GM18519 (cell line): ENCODE data around the gene NDFIP2.
"Not testable (repeated sequence)": the region's sequence is repeated elsewhere in the genome, so short reads cannot be mapped to it uniquely, and the experiment has no call there.

Experiments
- ATAC-seq: cut with Tn5 transposase; IDR thresholded peaks from one replicate; pipeline ENCODE4 v1.9.1; 2021; ENCODE audit warnings: mild to moderate bottlenecking, moderate library complexity; ENCODE audit not compliant: unreplicated experiment, low FRiP score

The NDFIP2 gene

DNA sequence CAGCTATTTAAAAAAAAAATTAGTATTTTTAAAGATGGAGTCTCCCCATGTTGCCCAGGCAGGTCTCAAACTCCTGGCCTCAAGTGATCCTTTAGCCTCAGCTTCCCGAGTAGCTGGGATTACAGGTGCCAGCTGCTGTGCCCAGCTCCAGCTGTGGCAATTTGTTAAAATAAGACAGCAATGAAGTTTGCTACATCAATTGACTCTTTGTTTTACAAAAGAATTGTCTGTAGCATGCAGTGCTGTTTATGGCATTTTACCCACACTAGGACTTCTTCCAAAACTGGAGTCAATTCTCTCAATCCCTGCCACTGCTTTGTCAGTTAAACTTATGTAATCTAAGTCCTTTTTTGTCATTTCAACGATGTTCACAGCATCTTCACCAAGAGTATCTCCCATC, 49.3 kb downstream of the NDFIP2 start:
- ATAC-seq, result no peak

- ATAC-seq, result no peak
Measured at GRCh38 chr13:79531542-79532254, 50.7 kb downstream of the NDFIP2 start.

GRCh38 chr13:79532576-79532975, 51.6 kb downstream of the NDFIP2 start:
- ATAC-seq, result no peak

GRCh38 chr13:79533781-79534400, 52.9 kb downstream of the NDFIP2 start:
- no peak for ATAC-seq

DNA sequence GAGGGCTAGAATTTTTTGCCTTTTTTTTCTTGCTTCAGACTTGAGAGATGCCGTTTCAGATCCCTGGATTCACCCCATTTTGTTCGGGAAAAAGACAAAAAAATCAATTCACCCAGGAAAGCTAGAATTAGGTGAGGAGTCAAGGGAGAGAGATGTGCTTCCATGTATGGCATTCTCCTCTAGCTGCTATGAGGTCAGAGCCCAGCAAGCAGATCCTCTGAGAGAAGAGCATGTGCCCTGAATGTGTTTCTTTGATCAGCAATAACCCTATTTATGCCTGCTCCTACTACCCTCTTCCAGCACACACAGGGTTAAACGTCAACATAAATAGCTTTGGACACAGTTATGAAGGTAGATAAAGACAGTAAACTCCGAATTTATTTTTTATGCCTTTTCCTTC, 53.6 kb downstream of the NDFIP2 start:
- ATAC-seq, result no peak

DNA sequence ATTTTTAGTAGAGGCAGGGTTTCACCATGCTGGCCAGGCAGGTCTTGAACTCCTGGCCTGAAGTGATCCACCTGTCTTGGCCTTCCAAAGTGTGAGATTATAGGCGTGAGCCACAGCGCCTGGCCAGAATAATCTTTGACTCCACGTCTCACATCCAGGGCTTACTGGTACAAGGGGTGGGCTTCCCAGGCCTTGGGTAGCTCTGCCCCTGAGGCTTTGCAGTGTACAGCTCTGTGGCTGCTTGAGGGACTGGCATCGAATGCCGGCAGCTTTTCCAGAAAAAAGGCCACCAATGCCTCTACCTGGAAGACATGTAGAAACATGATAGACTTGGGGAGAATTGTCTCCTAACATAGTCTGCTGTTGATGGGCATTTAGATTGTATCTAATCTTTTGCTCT, 57.8 kb downstream of the NDFIP2 start:
- no peak for ATAC-seq

GRCh38 chr13:79540504-79540903, 59.5 kb downstream of the NDFIP2 start:
- ATAC-seq, result no peak

DNA sequence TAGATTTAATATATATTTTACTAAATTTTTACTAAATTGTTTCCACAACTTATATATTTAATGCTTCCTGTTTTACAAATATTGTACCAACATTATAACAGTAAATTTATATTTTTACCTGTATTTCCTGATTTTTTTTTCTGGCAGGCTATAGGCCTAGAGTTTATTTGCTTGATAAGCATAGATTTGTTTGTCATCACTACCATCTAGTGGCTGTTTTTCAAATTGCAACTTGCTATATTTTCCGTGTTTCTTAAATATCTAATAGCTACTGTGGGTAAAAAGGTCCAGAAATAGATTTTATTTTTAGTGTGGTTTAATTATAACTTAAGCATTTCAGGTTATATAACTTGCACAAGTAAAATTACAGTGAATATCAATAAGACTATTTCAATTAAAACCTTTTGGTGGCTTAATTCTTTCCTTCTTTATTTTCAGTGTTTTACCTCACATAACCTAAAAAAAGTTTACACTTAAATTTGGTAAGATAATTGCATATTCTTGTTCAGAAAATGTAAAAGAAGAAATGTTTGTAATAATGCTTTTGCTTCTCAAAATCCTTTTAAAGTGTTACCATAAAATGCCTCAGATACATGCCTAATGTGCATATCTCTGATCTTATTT, 60.6 kb downstream of the NDFIP2 start:
- no peak for ATAC-seq

- no peak for ATAC-seq
Measured at GRCh38 chr13:79543883-79544282, 62.9 kb downstream of the NDFIP2 start.

DNA sequence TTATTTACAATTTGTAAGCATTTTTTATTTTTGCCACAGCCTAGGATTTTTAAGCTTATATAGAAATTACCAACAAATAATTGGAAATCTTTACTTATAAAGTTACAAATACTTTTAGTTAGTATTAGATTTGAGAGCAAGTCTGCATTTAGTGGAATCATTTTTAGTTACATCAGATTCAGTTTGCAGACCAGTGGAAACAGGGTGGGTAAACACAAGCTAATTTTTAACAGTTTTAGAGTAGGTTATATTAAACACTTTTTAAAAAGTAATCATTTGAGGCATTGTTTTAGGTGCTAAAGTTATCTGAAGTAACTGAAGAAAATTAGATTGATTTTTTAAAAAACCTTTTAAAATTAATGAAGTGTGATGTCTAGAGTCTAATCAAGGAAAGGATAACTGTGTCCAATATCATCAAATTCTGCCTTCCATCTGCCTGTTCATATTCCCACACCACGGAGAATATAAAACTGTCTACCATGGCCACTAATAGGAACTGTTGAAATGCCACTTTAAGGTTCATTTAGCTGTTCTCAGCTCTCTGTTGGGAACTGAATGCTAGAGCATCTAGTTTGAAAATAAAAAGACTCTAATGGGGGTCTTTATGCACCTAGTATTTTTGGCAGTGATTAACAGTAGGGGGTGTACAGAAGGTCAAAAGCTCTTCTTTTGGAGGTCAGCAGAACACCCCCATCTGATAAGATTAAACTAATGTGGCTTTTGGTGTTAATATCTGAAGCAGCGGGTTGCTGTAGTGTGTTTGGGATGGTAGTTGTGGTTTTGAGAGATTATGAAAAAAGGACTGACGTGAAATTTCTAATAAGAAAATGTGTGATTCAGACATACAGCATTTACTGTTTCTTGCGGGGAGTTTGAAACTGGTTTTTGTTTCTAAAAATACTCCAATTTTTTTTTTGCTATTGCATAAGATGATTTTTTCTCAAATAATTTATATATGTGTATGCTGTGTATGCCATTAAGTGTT, 66.5 kb downstream of the NDFIP2 start:
- no peak for ATAC-seq

GRCh38 chr13:79548902-79549301, 67.9 kb downstream of the NDFIP2 start:
- ATAC-seq, result no peak

DNA sequence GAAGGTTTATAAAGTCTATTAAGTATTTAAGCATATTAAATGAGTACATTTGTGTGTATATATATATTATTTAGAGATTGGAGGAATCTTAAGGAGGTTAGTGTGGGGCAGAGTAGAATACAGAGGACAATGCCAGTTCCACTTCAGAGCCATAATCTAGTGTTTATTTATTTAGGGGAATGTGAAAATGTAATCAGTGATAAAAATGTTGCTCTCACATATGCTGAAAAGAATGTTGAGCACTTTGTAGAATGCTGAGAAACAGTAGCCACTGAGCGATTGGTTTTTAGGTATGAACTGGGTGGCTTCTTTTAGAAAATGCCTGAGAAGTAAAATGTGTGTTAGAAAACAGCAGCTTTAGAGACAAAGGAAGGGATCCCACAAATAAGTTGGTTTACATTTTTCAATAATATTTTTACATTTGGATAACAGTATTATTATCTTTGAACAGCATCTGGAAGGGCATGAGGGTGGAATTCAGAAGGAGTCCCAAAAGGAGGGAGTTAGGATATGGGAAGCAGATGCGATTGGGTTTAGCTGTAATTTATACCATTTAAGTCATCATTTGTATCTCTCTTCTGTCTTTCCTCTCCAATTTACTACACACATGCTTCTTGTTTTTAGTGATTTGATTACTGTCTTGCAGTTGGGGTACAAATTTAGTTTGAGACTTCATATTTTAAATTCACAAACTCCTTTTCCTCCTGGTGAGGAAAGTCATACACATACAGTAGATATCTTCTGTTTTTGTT, 68.6 kb downstream of the NDFIP2 start:
- no peak for ATAC-seq

DNA sequence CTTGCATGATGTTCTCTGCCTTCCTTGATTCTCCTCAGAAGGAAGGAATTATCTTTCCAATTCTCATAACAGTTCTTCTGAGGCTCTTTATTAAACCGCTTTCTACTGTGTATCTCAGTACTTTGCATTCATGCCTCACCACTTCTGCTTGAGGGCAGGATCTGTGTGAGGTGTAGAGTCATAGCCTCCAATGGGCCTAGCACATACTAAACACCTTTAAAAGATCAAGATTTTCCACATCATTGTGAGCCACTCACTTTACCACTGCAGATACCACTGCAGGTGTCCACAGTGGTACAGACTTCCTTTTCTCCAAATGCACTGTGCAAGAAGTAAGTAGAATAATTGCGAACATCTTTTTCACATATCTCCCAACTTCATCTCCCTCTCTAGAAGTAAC, 76.7 kb downstream of the NDFIP2 start:
- no peak for ATAC-seq

GRCh38 chr13:79560954-79561353, 80.0 kb downstream of the NDFIP2 start:
- ATAC-seq, result no peak

DNA sequence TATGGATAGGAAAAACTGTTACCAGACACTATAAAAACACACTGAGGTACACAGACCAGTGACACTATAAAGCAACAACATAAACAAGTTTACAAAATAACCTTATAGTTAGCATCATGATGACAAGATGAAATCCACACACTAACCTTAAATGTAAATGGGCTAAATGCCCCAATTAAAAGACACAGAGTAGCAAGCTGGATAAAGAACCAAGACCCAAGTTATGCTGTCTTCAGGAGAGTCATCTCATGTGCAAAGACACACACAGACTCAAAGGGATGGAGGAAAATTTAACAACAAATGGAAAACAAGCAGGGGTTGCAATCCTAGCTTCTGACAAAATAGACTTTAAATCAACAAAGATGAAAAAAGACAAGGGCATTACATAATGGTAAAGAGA, 81.6 kb downstream of the NDFIP2 start:
- ATAC-seq, result no peak

DNA sequence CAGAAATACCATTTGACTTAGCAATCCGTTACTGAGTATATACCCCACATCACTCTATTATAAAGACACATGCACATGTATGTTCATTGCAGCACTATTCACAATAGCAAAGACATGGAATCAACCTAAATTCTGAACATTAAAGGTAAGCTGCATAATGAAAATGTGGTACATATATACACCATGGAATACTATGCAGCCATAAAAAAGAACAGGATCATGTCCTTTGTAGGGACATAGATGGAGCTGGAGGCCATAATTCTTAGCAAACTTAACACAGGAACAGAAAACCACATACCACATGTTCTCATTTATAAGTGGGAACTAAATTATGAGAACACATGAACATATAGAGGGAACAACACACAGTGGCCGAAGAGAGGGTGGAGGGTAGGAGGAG, 85.2 kb downstream of the NDFIP2 start:
- no peak for ATAC-seq

DNA sequence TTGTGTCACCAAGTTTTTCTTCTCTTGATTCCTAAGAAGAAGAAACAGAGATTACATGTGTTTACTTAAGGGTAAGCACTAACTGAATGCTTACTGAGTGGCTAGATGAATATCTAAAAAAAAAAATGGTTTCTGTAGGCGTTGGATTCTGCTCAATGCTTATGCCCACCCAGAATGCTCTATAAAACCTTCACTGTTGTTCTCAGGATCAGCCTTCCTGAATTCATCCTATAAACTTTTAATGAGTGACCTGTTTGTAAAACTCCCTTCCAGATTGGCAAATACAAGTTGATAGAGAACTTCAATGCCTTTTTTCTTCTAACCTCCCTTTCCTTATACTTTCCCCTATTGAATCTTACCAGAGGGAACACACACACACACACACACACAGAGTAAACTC, 90.2 kb downstream of the NDFIP2 start:
- no peak for ATAC-seq

GRCh38 chr13:79573892-79574291, 92.9 kb downstream of the NDFIP2 start:
- ATAC-seq, result not testable (repeated sequence)

DNA sequence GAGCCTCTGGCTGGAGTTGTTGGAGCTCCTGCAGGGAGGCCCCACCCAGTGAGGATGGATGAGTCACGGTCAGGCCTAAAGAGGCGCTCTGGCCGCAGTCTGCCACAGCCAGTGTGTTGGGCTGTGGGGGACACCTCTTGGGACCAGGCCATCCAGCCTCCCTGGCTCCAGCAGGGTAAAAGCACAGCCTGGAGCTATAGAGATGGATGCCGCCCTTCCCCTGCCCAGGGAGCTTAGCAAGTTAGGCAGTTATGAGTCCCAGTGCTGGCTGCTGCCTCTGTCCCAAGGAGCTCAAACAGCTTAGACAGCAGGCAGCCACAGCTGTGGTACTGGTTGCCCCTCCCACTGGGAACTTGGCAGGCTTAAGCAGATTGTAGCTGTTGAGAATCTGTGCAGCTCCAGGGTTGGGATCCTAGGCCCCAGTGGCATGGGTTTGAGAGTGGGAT, 100.9 kb downstream of the NDFIP2 start:
- no peak for ATAC-seq

- no peak for ATAC-seq
Measured at GRCh38 chr13:79582896-79583295, 101.9 kb downstream of the NDFIP2 start.
